SK-N-SH treated with all-trans-retinoic acid at 6 μM for 48 hours (cell line): ENCODE measurements around the gene KIAA1755.
A peak's percentile ranks its signal among the peaks of the same experiment; 100 is the strongest.

Experiments used
- ATAC-seq: fragments of 200-7000 bp; cut with Tn5 transposase; 3 replicates; pipeline ENCODE4 v1.9.1; 2020; ENCODE audit warnings: mild to moderate bottlenecking, moderate library complexity
- ARNTL ChIP-seq: fragments of 450-650 bp; formaldehyde crosslinking; IDR thresholded peaks from 2 replicates; pipeline ENCODE4 v1.5.0; 2020; ENCODE audit warnings: low read depth, mild to moderate bottlenecking, moderate library complexity, borderline replicate concordance
- BACH2 ChIP-seq: fragments of 250-450 bp; sonication (Bioruptor Pico); IDR thresholded peaks from 2 replicates; pipeline ENCODE4 v1.9.0; 2021; ENCODE audit warnings: mild to moderate bottlenecking, borderline replicate concordance
- CREB5 ChIP-seq: fragments of 250-450 bp; sonication (Bioruptor Pico); IDR thresholded peaks from 2 replicates; pipeline ENCODE4 v1.5.1; 2020; ENCODE audit warnings: low read depth, mild to moderate bottlenecking, moderate library complexity
- CSDC2 ChIP-seq: fragments of 250-450 bp; sonication (Bioruptor Pico); IDR thresholded peaks from 2 replicates; pipeline ENCODE4 v1.5.0; 2020; ENCODE audit warnings: mild to moderate bottlenecking, moderate library complexity
- ESRRG ChIP-seq: fragments of 250-450 bp; sonication (Bioruptor Pico); IDR thresholded peaks from 2 replicates; pipeline ENCODE4 v1.6.1; 2021; ENCODE audit warnings: mild to moderate bottlenecking
- GLIS3 ChIP-seq: fragments of 250-450 bp; sonication (Bioruptor Pico); IDR thresholded peaks from 2 replicates; pipeline ENCODE4 v1.5.0; 2020; ENCODE audit warnings: mild to moderate bottlenecking, moderate library complexity
- ISL1 ChIP-seq: fragments of 250-450 bp; sonication (Bioruptor Pico); IDR thresholded peaks from 2 replicates; pipeline ENCODE4 v2.1.2; 2022; ENCODE audit warnings: mild to moderate bottlenecking, moderate library complexity
- OSR1 ChIP-seq: fragments of 250-450 bp; sonication (Bioruptor Pico); IDR thresholded peaks from 2 replicates; pipeline ENCODE4 v1.8.0; 2022; ENCODE audit warnings: moderate library complexity, mild to moderate bottlenecking, inconsistent platforms
- POU6F1 ChIP-seq: fragments of 250-450 bp; sonication (Bioruptor Pico); IDR thresholded peaks from 2 replicates; pipeline ENCODE4 v1.8.0; 2021; ENCODE audit warnings: low read depth, mild to moderate bottlenecking, moderate library complexity, borderline replicate concordance
- PPARA ChIP-seq: fragments of 250-450 bp; sonication (Bioruptor Pico); IDR thresholded peaks from 2 replicates; pipeline ENCODE4 v1.5.0; 2020; ENCODE audit warnings: mild to moderate bottlenecking, borderline replicate concordance
- RARB ChIP-seq: fragments of 250-450 bp; sonication (Bioruptor Pico); IDR thresholded peaks from 2 replicates; pipeline ENCODE4 v1.8.0; 2021; ENCODE audit warnings: mild to moderate bottlenecking, moderate library complexity
- SNAI2 ChIP-seq: fragments of 250-450 bp; sonication (Bioruptor Pico); IDR thresholded peaks from 2 replicates; pipeline ENCODE4 v1.5.0; 2020; ENCODE audit warnings: mild to moderate bottlenecking, moderate library complexity
- TCF4 ChIP-seq: fragments of 250-450 bp; sonication (Bioruptor Pico); IDR thresholded peaks from 2 replicates; pipeline ENCODE4 v1.8.0; 2021; ENCODE audit warnings: mild to moderate bottlenecking, moderate library complexity, borderline replicate concordance
- TSHZ2 ChIP-seq: fragments of 250-450 bp; sonication (Bioruptor Pico); IDR thresholded peaks from 2 replicates; pipeline ENCODE4 v1.5.0; 2020; ENCODE audit warnings: mild to moderate bottlenecking, moderate library complexity
- ZC3H10 ChIP-seq: fragments of 250-450 bp; sonication (Bioruptor Pico); IDR thresholded peaks from 2 replicates; pipeline ENCODE4 v1.5.1; 2021; ENCODE audit warnings: mild to moderate bottlenecking, moderate library complexity
- ZFP3 ChIP-seq: fragments of 250-450 bp; sonication (Bioruptor Pico); IDR thresholded peaks from 2 replicates; pipeline ENCODE4 v1.5.0; 2020; ENCODE audit warnings: mild to moderate bottlenecking, moderate library complexity
- ZFP30 ChIP-seq: fragments of 450-650 bp; formaldehyde crosslinking; IDR thresholded peaks from 2 replicates; pipeline ENCODE4 v1.5.0; 2022; ENCODE audit warnings: mild to moderate bottlenecking, moderate library complexity
- ZNF565 ChIP-seq: fragments of 450-650 bp; formaldehyde crosslinking; conservative IDR thresholded peaks from 2 replicates; pipeline ENCODE4 v1.5.0; 2020; ENCODE audit warnings: low read depth, mild to moderate bottlenecking, moderate library complexity
- ZNF70 ChIP-seq: fragments of 450-650 bp; formaldehyde crosslinking; IDR thresholded peaks from 2 replicates; pipeline ENCODE4 v1.5.0; 2020; ENCODE audit warnings: mild to moderate bottlenecking, moderate library complexity
- ZNF8 ChIP-seq: fragments of 450-650 bp; formaldehyde crosslinking; IDR thresholded peaks from 2 replicates; pipeline ENCODE4 v1.5.0; 2020; ENCODE audit warnings: mild to moderate bottlenecking, moderate library complexity

The KIAA1755 gene

GRCh38 chr20:38192323-38192885 lies 68.1 kb downstream of the KIAA1755 start:
- TF ChIP-seq CSDC2 (CRISPR knock-in tag): no peak
- TF ChIP-seq ISL1 (CRISPR knock-in tag): no peak
- no peak for TF ChIP-seq SNAI2 (CRISPR knock-in tag)
- no peak for TF ChIP-seq ZFP3
- TF ChIP-seq ARNTL (CRISPR knock-in tag): no peak
- TF ChIP-seq ESRRG (CRISPR knock-in tag): no peak
- TF ChIP-seq ZNF8 (CRISPR knock-in tag): no peak
- no peak for TF ChIP-seq ZC3H10
- no peak for ATAC-seq

- no peak for ATAC-seq
- TF ChIP-seq SNAI2 (CRISPR knock-in tag): no peak
- TF ChIP-seq BACH2 (CRISPR knock-in tag): no peak
- no peak for TF ChIP-seq ZFP3
- no peak for TF ChIP-seq TCF4
- no peak for TF ChIP-seq ARNTL (CRISPR knock-in tag)
- TF ChIP-seq PPARA (CRISPR knock-in tag): no peak
- TF ChIP-seq TSHZ2 (CRISPR knock-in tag): no peak
- no peak for TF ChIP-seq RARB (CRISPR knock-in tag)
- no peak for TF ChIP-seq POU6F1 (CRISPR knock-in tag)
- TF ChIP-seq ZNF565 (CRISPR knock-in tag): no peak
- TF ChIP-seq GLIS3: no peak
Observed at GRCh38 chr20:38191654-38192053, 68.9 kb downstream of the KIAA1755 start.

GRCh38 chr20:38190936-38191371 lies 69.6 kb downstream of the KIAA1755 start:
- peak; percentile 51 for ATAC-seq

More at GRCh38 chr20:38190936-38191371, 69.6 kb downstream of the KIAA1755 start:
- TF ChIP-seq CSDC2 (CRISPR knock-in tag) (no peak), SNAI2 (CRISPR knock-in tag) (no peak), ZNF70 (CRISPR knock-in tag) (no peak), RARB (CRISPR knock-in tag) (no peak), CREB5 (CRISPR knock-in tag) (no peak), ZFP3 (no peak), ZNF565 (CRISPR knock-in tag) (no peak), OSR1 (CRISPR knock-in tag) (no peak), ZNF8 (CRISPR knock-in tag) (no peak), ZFP30 (CRISPR knock-in tag) (no peak), PPARA (CRISPR knock-in tag) (no peak), POU6F1 (CRISPR knock-in tag) (no peak), TCF4 (peak; percentile 44; the same call in 1 of the 2 replicates), ISL1 (CRISPR knock-in tag) (no peak), ZC3H10 (no peak), TSHZ2 (CRISPR knock-in tag) (peak; percentile 50; the same call in 1 of the 2 replicates), ARNTL (CRISPR knock-in tag) (no peak)
